Breast epithelium (tissue), 3 donors: ENCODE results near the gene PPARA.
"Not testable (repeated sequence)": the region's sequence is repeated elsewhere in the genome, so short reads cannot be mapped to it uniquely, and the experiment has no call there.

Experiments
- POLR2A ChIP-seq: fragments of 450-650 bp; IDR thresholded peaks from one replicate; pipeline ENCODE4 v1.6.1; 2016; ENCODE audit warnings: antibody characterized with exemption, mild to moderate bottlenecking, moderate library complexity
- POLR2AphosphoS5 ChIP-seq, 3 donors: sonication (generic); formaldehyde crosslinking; IDR thresholded peaks; one replicate each; pipeline ENCODE4 v1.6.1; 2017; ENCODE audit warnings: antibody characterized with exemption in 3 of 3
- TF ChIP-seq, protein P1 (sequence below), 3 donors: fragments of 450-650 bp; IDR thresholded peaks; one replicate each; pipeline ENCODE4 v1.5.1; 2016 to 2017; ENCODE audit warnings: antibody characterized with exemption in 3 of 3, mild to moderate bottlenecking in 3 of 3, moderate library complexity in 3 of 3

DNA sequence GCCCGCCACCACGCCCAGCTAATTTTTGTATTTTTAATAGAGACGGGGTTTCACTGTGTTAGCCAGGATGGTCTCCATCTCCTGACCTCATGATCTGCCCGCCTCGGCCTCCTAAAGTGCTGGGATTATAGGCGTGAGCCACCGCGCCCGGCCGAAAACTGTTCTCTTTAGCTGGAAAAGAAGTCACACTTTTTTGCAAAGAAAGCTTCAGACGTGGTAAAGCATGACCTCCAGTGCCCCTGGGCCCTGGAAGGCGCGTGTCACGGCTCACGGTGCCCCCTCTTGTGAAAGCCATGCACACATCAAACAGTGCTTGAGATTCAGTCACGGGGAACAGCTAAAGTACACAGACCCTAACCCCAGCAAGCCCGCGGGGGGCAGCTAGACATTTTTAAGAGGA lies 48.5 kb downstream of the PPARA start:
- TF ChIP-seq, protein P1, sequence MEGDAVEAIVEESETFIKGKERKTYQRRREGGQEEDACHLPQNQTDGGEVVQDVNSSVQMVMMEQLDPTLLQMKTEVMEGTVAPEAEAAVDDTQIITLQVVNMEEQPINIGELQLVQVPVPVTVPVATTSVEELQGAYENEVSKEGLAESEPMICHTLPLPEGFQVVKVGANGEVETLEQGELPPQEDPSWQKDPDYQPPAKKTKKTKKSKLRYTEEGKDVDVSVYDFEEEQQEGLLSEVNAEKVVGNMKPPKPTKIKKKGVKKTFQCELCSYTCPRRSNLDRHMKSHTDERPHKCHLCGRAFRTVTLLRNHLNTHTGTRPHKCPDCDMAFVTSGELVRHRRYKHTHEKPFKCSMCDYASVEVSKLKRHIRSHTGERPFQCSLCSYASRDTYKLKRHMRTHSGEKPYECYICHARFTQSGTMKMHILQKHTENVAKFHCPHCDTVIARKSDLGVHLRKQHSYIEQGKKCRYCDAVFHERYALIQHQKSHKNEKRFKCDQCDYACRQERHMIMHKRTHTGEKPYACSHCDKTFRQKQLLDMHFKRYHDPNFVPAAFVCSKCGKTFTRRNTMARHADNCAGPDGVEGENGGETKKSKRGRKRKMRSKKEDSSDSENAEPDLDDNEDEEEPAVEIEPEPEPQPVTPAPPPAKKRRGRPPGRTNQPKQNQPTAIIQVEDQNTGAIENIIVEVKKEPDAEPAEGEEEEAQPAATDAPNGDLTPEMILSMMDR (IDR thresholded peaks at IDR 0.05) = not testable (repeated sequence)
- not testable (repeated sequence) for TF ChIP-seq POLR2A; POLR2AphosphoS5 (IDR thresholded peaks at IDR 0.05)
